ENCODE results near the gene SDR42E2. TPM values are rescaled to one million over a fixed set of nuclear protein-coding genes. Genes with fewer than 3 reads are reported as not detected.

Gene SDR42E2
- total and polyA plus RNA-seq, 2 of the 4 experiments (the other 2 are of a cell fraction): not detected

DNA sequence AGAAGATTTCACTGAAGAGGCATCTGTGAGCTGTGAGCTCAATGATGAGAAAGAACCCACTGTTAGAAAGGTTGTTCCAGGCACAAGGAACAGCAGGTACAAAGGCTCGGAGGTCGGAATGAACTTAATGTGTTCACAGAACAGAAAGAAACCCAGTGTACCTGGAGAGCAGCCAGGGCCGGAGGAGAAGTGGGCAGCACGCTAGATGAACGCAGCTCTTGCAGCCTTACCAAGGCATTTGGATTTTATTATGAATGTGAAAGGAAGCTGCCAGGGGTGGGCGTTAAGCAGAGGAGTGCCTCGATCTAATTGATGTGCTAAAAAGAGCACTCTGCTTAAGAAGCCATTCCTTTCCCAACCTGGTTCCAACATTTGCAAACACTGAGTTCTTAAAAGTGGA, 62.8 kb downstream of the SDR42E2 start:
- in situ Hi-C loops (cut with MboI; ENCODE audit: low sequenced_read_pairs): no loop called here
- H3K9ac ChIP-seq (ENCODE audit: low read depth, low read length): no peak overlapping the region

More for the DNA sequence above, 62.8 kb downstream of the SDR42E2 start:
- H3K79me1 ChIP-seq (ENCODE audit: low read depth in 1 of 2, low read length in 2 of 2): peaks cover 13 to 46% of the 10 kb centered on the region in 2 experiments
- no peaks in the 10 kb centered on the region for H3K27me3 ChIP-seq (ENCODE audit: control insufficient read depth, insufficient read depth, low read length)
- no peaks in the 10 kb centered on the region for H3K9me3 ChIP-seq (ENCODE audit: control insufficient read depth, insufficient read depth, low read length)
- ChIA-PET POLR2A (ENCODE audit: unreplicated experiment) (no interaction called here), CTCF (no interaction called here)
- no peak overlapping the region for H4K91ac ChIP-seq (ENCODE audit: insufficient read depth, low read depth, low read length)
- no peak overlapping the region for H3K4me2 ChIP-seq (ENCODE audit: low read depth, low read length)
- H2BK20ac ChIP-seq (ENCODE audit: low read depth, low read length): no peak overlapping the region
- H4K20me1 ChIP-seq (ENCODE audit: insufficient read depth, low read length): peaks cover 24% of the 10 kb centered on the region
- no peak overlapping the region for H3K23ac ChIP-seq (ENCODE audit: low read depth, low read length)
- no peak overlapping the region for H3K56ac ChIP-seq (ENCODE audit: extremely low read depth, insufficient read depth, low read length)
- no peak for DNase-seq
- H3K27ac ChIP-seq (ENCODE audit: insufficient read depth, low read length): no peak overlapping the region
- no peak overlapping the region for H3K18ac ChIP-seq (ENCODE audit: low read depth, low read length)
- H2BK120ac ChIP-seq (ENCODE audit: low read depth, low read length): no peak overlapping the region
- H3K36me3 ChIP-seq (ENCODE audit: control insufficient read depth, insufficient read depth, low read length): peaks cover 10% of the 10 kb centered on the region
- H2BK15ac ChIP-seq (ENCODE audit: low read depth, low read length): no peak overlapping the region
- H3K14ac ChIP-seq (replicated peaks; ENCODE audit: low read depth, low read length): no peak overlapping the region
- peaks cover under 1% of the 10 kb centered on the region; the same call in 1 of the 2 replicates for H3K4me1 ChIP-seq (ENCODE audit: control insufficient read depth, insufficient read depth, low read length)
- H3K9me1 ChIP-seq (ENCODE audit: insufficient read depth, low read length): peaks cover 10% of the 10 kb centered on the region
- H2AK5ac ChIP-seq (ENCODE audit: low read depth, low read length): no peak overlapping the region
- intact Hi-C loops (cut with micrococcal nuclease) (no loop called here), dilution Hi-C loops (cut with HindIII; ENCODE audit: low sequenced_read_pairs, unreplicated experiment) (no loop called here)
- no peak overlapping the region for H2AFZ ChIP-seq (replicated peaks; ENCODE audit: low read length, poor library complexity)
- H4K8ac ChIP-seq (ENCODE audit: low read depth in 2 of 2, low read length in 2 of 2): no peak overlapping the region
- H3K4ac ChIP-seq (ENCODE audit: low read depth, low read length): no peak overlapping the region
- H2AK9ac ChIP-seq (replicated peaks; ENCODE audit: low read depth, low read length, poor library complexity): no peak overlapping the region
- TF ChIP-seq MAFK (IDR thresholded peaks at IDR 0.05; ENCODE audit: low read depth, low read length) (no peak), MXI1 (IDR thresholded peaks at IDR 0.05; ENCODE audit: borderline replicate concordance, low read depth, low read length) (no peak), RAD21 (IDR thresholded peaks at IDR 0.05; ENCODE audit: low read length) (no peak), CEBPB (IDR thresholded peaks at IDR 0.05; ENCODE audit: low read depth, low read length) (no peak), SMC3 (IDR thresholded peaks at IDR 0.05; ENCODE audit: low read depth, low read length) (no peak)
- TF ChIP-seq, protein P1, sequence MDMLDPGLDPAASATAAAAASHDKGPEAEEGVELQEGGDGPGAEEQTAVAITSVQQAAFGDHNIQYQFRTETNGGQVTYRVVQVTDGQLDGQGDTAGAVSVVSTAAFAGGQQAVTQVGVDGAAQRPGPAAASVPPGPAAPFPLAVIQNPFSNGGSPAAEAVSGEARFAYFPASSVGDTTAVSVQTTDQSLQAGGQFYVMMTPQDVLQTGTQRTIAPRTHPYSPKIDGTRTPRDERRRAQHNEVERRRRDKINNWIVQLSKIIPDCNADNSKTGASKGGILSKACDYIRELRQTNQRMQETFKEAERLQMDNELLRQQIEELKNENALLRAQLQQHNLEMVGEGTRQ (IDR thresholded peaks at IDR 0.05; ENCODE audit: low read depth, low read length): no peak
- 93% methylated on average over 3 of the region's 7 CpGs; no CpG with 5 or more reads in 1 of the 2 experiments for WGBS, 2 experiments (ENCODE audit: extremely low coverage in 2 of 2, insufficient read length in 1 of 2)
- H4K5ac ChIP-seq (ENCODE audit: low read depth, low read length): no peak overlapping the region
- H2BK5ac ChIP-seq (ENCODE audit: low read depth, low read length, poor library complexity, severe bottlenecking): no peak overlapping the region
- no TSS peak for BruUV-seq (replicated peaks)
- no peak for ATAC-seq (ENCODE audit: low read depth)
- no peak overlapping the region for H3K4me3 ChIP-seq (ENCODE audit: insufficient read depth, low read depth, low read length)

All from IMR-90 (cell line).